Measurements from ENCODE around the gene POC1A. TPM values are rescaled to one million over a fixed set of nuclear protein-coding genes. Genes with fewer than 3 reads are reported as not detected.

Gene POC1A
- total RNA-seq, 1 donor: 1.8 TPM

DNA sequence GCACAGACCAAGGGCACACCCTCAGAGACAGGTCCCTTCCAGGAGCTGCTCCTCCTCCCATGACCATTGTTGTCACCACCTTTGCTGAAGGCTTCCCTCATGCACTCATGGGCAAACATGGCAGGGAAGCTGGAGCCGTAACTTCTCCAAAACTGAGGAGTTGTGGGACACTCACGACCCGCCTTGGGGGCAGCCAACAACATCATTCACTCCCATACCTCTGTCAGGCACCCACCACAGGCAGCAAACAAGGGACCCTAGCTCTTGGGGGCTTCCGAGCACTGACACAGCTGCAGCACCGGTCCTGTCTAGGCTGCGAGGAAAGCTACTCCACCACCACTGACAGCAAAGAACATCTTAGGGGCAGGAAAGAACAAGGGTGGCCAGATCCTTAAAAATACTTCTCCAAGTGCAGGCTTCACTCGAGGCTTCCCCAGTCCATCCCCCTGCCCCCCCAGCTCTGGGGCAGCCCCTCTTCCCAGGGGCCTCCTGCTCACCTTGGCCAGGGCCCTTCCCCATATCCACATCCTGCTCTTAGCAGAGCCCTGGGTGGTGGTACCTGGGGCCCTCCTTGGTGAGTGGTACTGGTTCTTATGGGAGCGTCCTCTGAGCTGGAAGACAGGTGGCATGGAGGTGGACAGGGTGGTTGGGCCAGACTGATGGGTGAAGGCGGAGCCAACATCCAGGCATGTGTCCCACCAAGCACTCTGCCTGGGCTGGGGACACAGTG lies 69.8 kb downstream of the POC1A start:
- H3K9me3 ChIP-seq (ENCODE audit: low read depth, low read length): no peaks in the 10 kb centered on the region
- no peak for TF ChIP-seq CTCF (IDR thresholded peaks at IDR 0.05; ENCODE audit: extremely low read depth, low read depth, low read length)

GRCh38 chr3:52083556-52084087 lies 70.6 kb downstream of the POC1A start:
- no peak for TF ChIP-seq CTCF (IDR thresholded peaks at IDR 0.05; ENCODE audit: extremely low read depth, low read depth, low read length)
- Histone ChIP-seq H3K27me3 (ENCODE audit: insufficient read depth, low read length) (no peaks in the 10 kb centered on the region), H3K4me2 (ENCODE audit: insufficient read depth, low read length) (no peak overlapping the region), H3K4me3 (ENCODE audit: insufficient read depth, low read length) (no peak overlapping the region), H3K9me3 (ENCODE audit: low read depth, low read length) (no peaks in the 10 kb centered on the region), H3K27ac (ENCODE audit: low read depth, low read length) (no peak overlapping the region), H4K20me1 (ENCODE audit: insufficient read depth, low read length) (no peaks in the 10 kb centered on the region), H2AFZ (ENCODE audit: low read length) (no peak overlapping the region), H3K4me1 (ENCODE audit: insufficient read depth, low read length) (peaks cover 19% of the 10 kb centered on the region), H3K36me3 (ENCODE audit: insufficient read depth, low read length) (no peaks in the 10 kb centered on the region), H3K79me2 (ENCODE audit: insufficient read depth, low read length) (no peaks in the 10 kb centered on the region)
- DNase-seq (ENCODE audit: insufficient read length, low spot score, missing footprints): peak; percentile 53

More for the DNA sequence above, 69.8 kb downstream of the POC1A start:
- Histone ChIP-seq H3K4me1 (ENCODE audit: insufficient read depth, low read length) (peaks cover 27% of the 10 kb centered on the region), H3K36me3 (ENCODE audit: insufficient read depth, low read length) (no peaks in the 10 kb centered on the region), H4K20me1 (ENCODE audit: insufficient read depth, low read length) (no peaks in the 10 kb centered on the region), H2AFZ (ENCODE audit: low read length) (no peak overlapping the region), H3K27ac (ENCODE audit: low read depth, low read length) (no peak overlapping the region), H3K4me3 (ENCODE audit: insufficient read depth, low read length) (no peak overlapping the region), H3K79me2 (ENCODE audit: insufficient read depth, low read length) (no peaks in the 10 kb centered on the region), H3K4me2 (ENCODE audit: insufficient read depth, low read length) (no peak overlapping the region), H3K27me3 (ENCODE audit: insufficient read depth, low read length) (no peaks in the 10 kb centered on the region)
- DNase-seq (ENCODE audit: insufficient read length, low spot score, missing footprints): no peak

GRCh38 chr3:52082951-52083350 lies 71.3 kb downstream of the POC1A start:
- TF ChIP-seq CTCF (IDR thresholded peaks at IDR 0.05; ENCODE audit: extremely low read depth, low read depth, low read length): no peak
- Histone ChIP-seq H3K9me3 (ENCODE audit: low read depth, low read length) (no peaks in the 10 kb centered on the region), H2AFZ (ENCODE audit: low read length) (no peak overlapping the region), H3K27ac (ENCODE audit: low read depth, low read length) (no peak overlapping the region), H4K20me1 (ENCODE audit: insufficient read depth, low read length) (no peaks in the 10 kb centered on the region), H3K4me3 (ENCODE audit: insufficient read depth, low read length) (no peak overlapping the region), H3K4me2 (ENCODE audit: insufficient read depth, low read length) (no peak overlapping the region), H3K36me3 (ENCODE audit: insufficient read depth, low read length) (no peaks in the 10 kb centered on the region), H3K27me3 (ENCODE audit: insufficient read depth, low read length) (no peaks in the 10 kb centered on the region), H3K4me1 (ENCODE audit: insufficient read depth, low read length) (peaks cover 13% of the 10 kb centered on the region), H3K79me2 (ENCODE audit: insufficient read depth, low read length) (no peaks in the 10 kb centered on the region)
- no peak for DNase-seq (ENCODE audit: insufficient read length, low spot score, missing footprints)

DNA sequence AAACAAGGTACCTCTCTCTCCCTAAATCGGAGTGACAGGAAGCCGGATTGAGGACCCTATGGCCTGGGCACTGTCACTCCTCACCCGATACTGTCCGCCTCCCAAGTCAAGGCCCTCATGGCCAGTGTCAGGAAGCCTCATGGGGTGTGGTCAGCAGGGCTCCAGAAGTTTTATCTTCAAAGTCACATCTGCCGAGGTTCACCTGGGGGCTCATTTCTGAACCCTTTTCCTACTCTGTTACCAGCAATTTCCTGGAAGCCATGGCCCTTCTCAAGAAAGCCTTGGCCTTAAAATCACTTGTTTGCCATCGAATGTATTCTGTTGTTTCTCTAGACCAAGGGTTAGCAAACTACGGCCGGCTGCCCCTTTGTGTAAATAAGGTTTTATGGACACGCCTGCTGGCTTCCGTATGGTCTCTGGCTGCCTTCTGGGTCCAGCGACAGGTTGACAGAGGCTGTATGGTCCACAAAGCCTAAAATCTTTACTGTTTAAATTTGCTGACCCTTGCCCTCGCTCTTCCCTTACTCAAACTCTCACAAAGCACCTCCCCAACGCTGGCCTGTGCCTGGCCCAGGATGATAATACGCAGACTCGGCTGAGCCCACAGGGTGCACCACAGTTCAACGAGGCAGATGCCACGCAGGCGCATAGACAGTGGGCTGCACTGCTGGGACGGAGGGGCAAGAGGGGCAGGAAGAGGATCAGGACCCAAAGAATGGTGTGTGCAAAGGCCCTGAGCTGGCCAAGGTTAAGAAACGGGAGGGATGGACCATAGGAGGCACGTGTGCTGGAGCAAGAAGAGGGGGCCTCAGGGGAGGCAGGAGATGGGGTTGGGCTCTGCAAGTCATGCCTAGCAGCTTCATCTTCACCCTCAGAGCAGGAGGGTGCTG lies 73.1 kb downstream of the POC1A start:
- no peak overlapping the region for H3K27ac ChIP-seq (ENCODE audit: low read depth, low read length)
- H3K36me3 ChIP-seq (ENCODE audit: insufficient read depth, low read length): no peaks in the 10 kb centered on the region
- H3K4me3 ChIP-seq (ENCODE audit: insufficient read depth, low read length): no peak overlapping the region
- peak; percentile 52 for DNase-seq (ENCODE audit: insufficient read length, low spot score, missing footprints)
- no peaks in the 10 kb centered on the region for H3K79me2 ChIP-seq (ENCODE audit: insufficient read depth, low read length)
- H3K9me3 ChIP-seq (ENCODE audit: low read depth, low read length): no peaks in the 10 kb centered on the region
- no peak for TF ChIP-seq CTCF (IDR thresholded peaks at IDR 0.05; ENCODE audit: extremely low read depth, low read depth, low read length)
- H2AFZ ChIP-seq (ENCODE audit: low read length): no peak overlapping the region
- H3K27me3 ChIP-seq (ENCODE audit: insufficient read depth, low read length): no peaks in the 10 kb centered on the region
- H4K20me1 ChIP-seq (ENCODE audit: insufficient read depth, low read length): no peaks in the 10 kb centered on the region
- no peak overlapping the region for H3K4me2 ChIP-seq (ENCODE audit: insufficient read depth, low read length)
- no peaks in the 10 kb centered on the region for H3K4me1 ChIP-seq (ENCODE audit: insufficient read depth, low read length)
